Measurements from ENCODE around the gene CUL9. TPM values are rescaled to one million over a fixed set of nuclear protein-coding genes. Genes with fewer than 3 reads are reported as not detected.
A peak's percentile ranks its signal among the peaks of the same experiment; 100 is the strongest.

CUL9 gene
- polyA plus RNA-seq, 1 donor (not counting 4 experiments of a cell fraction or from before 2014, with no cell fraction given): 21.6 TPM

DNA sequence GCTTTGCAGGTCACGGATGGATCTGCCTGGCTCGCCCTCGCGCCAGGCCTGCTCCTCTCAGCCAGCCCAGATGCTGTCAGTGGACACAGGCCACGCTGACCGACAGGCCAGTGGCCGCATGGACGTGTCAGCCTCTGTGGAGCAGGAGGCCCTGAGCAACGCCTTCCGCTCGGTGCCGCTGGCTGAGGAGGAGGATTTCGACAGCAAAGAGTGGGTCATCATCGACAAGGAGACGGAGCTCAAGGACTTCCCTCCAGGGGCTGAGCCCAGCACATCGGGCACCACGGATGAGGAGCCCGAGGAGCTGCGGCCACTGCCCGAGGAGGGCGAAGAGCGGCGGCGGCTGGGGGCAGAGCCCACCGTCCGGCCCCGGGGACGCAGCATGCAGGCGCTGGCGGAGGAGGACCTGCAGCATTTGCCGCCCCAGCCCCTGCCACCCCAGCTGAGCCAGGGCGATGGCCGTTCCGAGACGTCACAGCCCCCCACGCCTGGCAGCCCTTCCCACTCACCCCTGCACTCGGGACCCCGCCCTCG, 80.9 kb downstream of the CUL9 start:
- DNase-seq (ENCODE audit: low read depth, low spot score): no peak
- dilution Hi-C loops (cut with MboI; ENCODE audit: extremely low pct_ligation_motif_present, low sequenced_read_pairs): no loop called here
- no peak for TF ChIP-seq CTCF (optimal IDR thresholded peaks at IDR 0.05 in 1 of 3, IDR thresholded peaks at IDR 0.05 in 1 of 3, conservative IDR thresholded peaks at IDR 0.05 in 1 of 3; ENCODE audit: extremely low read depth in 1 of 3, insufficient read depth in 2 of 3, low read length in 3 of 3)
- no peak for TF ChIP-seq EZH2 (IDR thresholded peaks at IDR 0.05; ENCODE audit: low read length)
- H3K9me3 ChIP-seq (ENCODE audit: control insufficient read depth, low read depth, low read length): no peaks in the 10 kb centered on the region
- FAIRE-seq: no peak
- H3K27me3 ChIP-seq (ENCODE audit: control insufficient read depth, extremely low read depth, insufficient read depth, low read length): peaks cover 3% of the 10 kb centered on the region
- no peaks in the 10 kb centered on the region for H4K20me1 ChIP-seq (ENCODE audit: control insufficient read depth, extremely low read depth, insufficient read depth, low read length)
- H3K4me1 ChIP-seq (ENCODE audit: control insufficient read depth, extremely low read depth, insufficient read depth, low read length): no peaks in the 10 kb centered on the region
- H2AFZ ChIP-seq (ENCODE audit: control insufficient read depth, low read length): no peak overlapping the region
- no peaks in the 10 kb centered on the region for H3K9me1 ChIP-seq (ENCODE audit: control insufficient read depth, extremely low read depth, insufficient read depth, low read length)
- H3K79me2 ChIP-seq (ENCODE audit: control insufficient read depth, insufficient read depth, low read length): no peaks in the 10 kb centered on the region
- H3K4me2 ChIP-seq (ENCODE audit: control insufficient read depth, extremely low read depth, insufficient read depth, low read depth, low read length): no peak overlapping the region
- H3K27ac ChIP-seq (ENCODE audit: control insufficient read depth, insufficient read depth, low read length): no peak overlapping the region
- H3K4me3 ChIP-seq (ENCODE audit: control insufficient read depth in 2 of 3, extremely low read depth in 1 of 3, insufficient read depth in 2 of 3, low read depth in 1 of 3, low read length in 3 of 3): no peak overlapping the region
- H3K9ac ChIP-seq (ENCODE audit: control insufficient read depth, extremely low read depth, insufficient read depth, low read length): no peak overlapping the region
- no peaks in the 10 kb centered on the region for H3K36me3 ChIP-seq (ENCODE audit: control insufficient read depth in 2 of 2, extremely low read depth in 1 of 2, insufficient read depth in 2 of 2, low read length in 2 of 2)

GRCh38 chr6:43263314-43264178, 81.5 kb downstream of the CUL9 start:
- Histone ChIP-seq H3K36me3 (ENCODE audit: control insufficient read depth in 2 of 2, extremely low read depth in 1 of 2, insufficient read depth in 2 of 2, low read length in 2 of 2) (no peaks in the 10 kb centered on the region), H2AFZ (ENCODE audit: control insufficient read depth, low read length) (no peak overlapping the region), H3K4me3 (ENCODE audit: control insufficient read depth in 2 of 3, extremely low read depth in 1 of 3, insufficient read depth in 2 of 3, low read depth in 1 of 3, low read length in 3 of 3) (no peak overlapping the region), H3K9me1 (ENCODE audit: control insufficient read depth, extremely low read depth, insufficient read depth, low read length) (no peaks in the 10 kb centered on the region), H4K20me1 (ENCODE audit: control insufficient read depth, extremely low read depth, insufficient read depth, low read length) (no peaks in the 10 kb centered on the region), H3K4me2 (ENCODE audit: control insufficient read depth, extremely low read depth, insufficient read depth, low read depth, low read length) (no peak overlapping the region), H3K4me1 (ENCODE audit: control insufficient read depth, extremely low read depth, insufficient read depth, low read length) (no peaks in the 10 kb centered on the region), H3K9me3 (ENCODE audit: control insufficient read depth, low read depth, low read length) (no peaks in the 10 kb centered on the region), H3K27ac (ENCODE audit: control insufficient read depth, insufficient read depth, low read length) (no peak overlapping the region), H3K27me3 (ENCODE audit: control insufficient read depth, extremely low read depth, insufficient read depth, low read length) (peaks cover 9% of the 10 kb centered on the region), H3K9ac (ENCODE audit: control insufficient read depth, extremely low read depth, insufficient read depth, low read length) (no peak overlapping the region), H3K79me2 (ENCODE audit: control insufficient read depth, insufficient read depth, low read length) (no peaks in the 10 kb centered on the region)
- FAIRE-seq: no peak
- DNase-seq (ENCODE audit: low read depth, low spot score): no peak
- TF ChIP-seq CTCF (optimal IDR thresholded peaks at IDR 0.05 in 1 of 3, IDR thresholded peaks at IDR 0.05 in 1 of 3, conservative IDR thresholded peaks at IDR 0.05 in 1 of 3; ENCODE audit: extremely low read depth in 1 of 3, insufficient read depth in 2 of 3, low read length in 3 of 3): peak; percentile 93 to 100 (median 95)
- TF ChIP-seq EZH2 (IDR thresholded peaks at IDR 0.05; ENCODE audit: low read length): no peak
- dilution Hi-C loops (cut with MboI; ENCODE audit: extremely low pct_ligation_motif_present, low sequenced_read_pairs): no loop called here
